Subcutaneous adipose tissue (tissue), 4 donors: ENCODE data around the gene SCLT1. TPM values are rescaled to one million over a fixed set of nuclear protein-coding genes. Genes with fewer than 3 reads are reported as not detected.

Experiments used
- total RNA-seq, 4 donors: library from RNA; depleted of rRNA; stranded (reverse); fragments of >200 nt; gene quantifications; one replicate each; pipeline ENCODE4 v1.1.0, GENCODE V29; 2016
- TF ChIP-seq, protein P1 (sequence below): fragments of 450-650 bp; IDR thresholded peaks from one replicate; pipeline ENCODE4 v1.5.1; 2016; ENCODE audit warnings: low read depth, mild to moderate bottlenecking, control low read depth, antibody characterized with exemption, moderate library complexity

The SCLT1 gene
- total RNA-seq, 4 donors from 2014 or later = 12.6 to 22.0 (median 14.1) TPM

DNA sequence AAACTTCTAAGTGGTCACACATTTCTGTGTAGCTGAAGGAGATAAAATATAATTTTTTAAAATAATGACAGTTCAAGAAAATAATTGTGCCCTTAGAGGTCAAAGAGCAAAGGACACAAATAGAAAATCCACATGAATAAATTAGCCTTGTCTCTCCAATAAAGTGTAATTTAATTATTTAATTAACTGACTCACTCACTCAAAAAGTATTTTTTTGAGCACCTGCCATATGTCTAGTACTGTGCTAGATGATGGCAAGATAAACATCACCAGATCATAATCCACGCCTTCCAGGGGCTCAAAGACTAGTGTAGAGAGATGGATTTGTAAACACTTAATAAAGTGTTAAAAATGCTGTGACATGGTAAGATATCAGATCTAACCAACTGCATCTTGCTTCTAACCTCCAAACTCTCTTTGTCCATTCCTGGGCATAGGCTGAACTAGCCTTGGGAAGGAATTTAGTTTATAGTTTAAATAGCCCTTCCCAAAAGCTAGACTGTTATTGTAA, 112.5 kb downstream of the SCLT1 start:
- TF ChIP-seq, protein P1, sequence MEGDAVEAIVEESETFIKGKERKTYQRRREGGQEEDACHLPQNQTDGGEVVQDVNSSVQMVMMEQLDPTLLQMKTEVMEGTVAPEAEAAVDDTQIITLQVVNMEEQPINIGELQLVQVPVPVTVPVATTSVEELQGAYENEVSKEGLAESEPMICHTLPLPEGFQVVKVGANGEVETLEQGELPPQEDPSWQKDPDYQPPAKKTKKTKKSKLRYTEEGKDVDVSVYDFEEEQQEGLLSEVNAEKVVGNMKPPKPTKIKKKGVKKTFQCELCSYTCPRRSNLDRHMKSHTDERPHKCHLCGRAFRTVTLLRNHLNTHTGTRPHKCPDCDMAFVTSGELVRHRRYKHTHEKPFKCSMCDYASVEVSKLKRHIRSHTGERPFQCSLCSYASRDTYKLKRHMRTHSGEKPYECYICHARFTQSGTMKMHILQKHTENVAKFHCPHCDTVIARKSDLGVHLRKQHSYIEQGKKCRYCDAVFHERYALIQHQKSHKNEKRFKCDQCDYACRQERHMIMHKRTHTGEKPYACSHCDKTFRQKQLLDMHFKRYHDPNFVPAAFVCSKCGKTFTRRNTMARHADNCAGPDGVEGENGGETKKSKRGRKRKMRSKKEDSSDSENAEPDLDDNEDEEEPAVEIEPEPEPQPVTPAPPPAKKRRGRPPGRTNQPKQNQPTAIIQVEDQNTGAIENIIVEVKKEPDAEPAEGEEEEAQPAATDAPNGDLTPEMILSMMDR = no peak

GRCh38 chr4:128979934-128980333, 113.4 kb downstream of the SCLT1 start:
- TF ChIP-seq, protein P1 = no peak

GRCh38 chr4:128978985-128979384, 114.4 kb downstream of the SCLT1 start:
- TF ChIP-seq, protein P1 = no peak

DNA sequence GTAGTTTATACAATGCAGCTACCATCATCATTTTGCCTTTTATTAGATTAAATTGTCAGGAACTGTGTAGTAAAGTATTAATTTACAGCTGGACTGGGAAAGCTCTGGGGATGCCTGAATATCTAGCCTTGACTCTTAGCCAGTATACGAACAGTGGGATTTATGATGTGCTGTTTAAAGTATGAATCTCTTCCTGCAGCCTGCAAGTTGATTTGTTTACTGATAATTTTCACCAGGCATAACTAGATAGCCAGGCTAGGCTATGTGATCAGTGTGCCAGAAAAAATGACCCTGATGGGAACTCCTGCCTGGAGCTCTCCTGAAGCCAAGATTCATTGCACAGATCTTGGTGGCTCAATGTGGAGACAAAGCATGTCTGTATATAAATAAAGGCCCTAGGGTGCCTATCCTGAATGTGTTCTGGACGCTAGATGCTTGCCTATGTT, 119.2 kb downstream of the SCLT1 start:
- TF ChIP-seq, protein P1 = no peak

DNA sequence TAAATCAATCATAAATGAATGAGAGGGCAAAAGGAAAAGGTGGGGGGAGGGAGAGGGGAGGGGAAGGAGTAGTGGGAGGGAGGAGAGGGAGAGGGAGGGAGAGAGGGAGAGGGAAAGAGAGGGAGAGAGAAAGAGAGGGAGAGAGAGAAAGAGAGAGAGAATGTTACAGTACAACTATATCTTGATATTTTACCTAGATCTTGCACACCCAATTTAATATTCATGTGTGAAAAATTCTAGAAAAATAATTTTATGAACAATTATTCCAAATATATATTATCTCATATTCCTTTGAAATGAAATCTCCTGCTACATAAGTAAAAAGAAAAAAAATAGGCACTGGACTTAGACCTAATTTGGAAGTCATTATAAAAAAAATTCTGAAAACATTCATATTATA, 120.0 kb downstream of the SCLT1 start:
- TF ChIP-seq, protein P1 = no peak

GRCh38 chr4:128961405-128961804, 131.9 kb downstream of the SCLT1 start:
- TF ChIP-seq, protein P1 = no peak

DNA sequence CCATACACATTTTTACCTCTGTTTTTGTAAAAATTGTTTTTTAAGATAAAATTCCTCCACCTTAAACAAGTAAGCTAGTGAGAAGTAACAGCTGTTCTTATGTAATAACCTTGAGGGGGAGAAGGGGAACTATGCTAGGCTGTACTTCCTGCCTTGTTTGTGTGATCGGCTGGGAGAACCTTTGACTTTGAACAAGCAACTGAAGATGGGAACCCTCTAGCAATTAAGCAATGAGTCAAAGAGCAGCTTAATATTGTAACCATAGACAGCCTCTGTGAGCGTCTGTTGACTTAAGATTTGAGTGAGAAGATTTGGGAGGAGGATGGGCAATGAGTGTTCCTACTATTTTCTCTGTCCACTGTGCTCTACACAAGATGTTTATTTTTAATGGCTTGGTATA, 135.1 kb downstream of the SCLT1 start:
- TF ChIP-seq, protein P1 = no peak

DNA sequence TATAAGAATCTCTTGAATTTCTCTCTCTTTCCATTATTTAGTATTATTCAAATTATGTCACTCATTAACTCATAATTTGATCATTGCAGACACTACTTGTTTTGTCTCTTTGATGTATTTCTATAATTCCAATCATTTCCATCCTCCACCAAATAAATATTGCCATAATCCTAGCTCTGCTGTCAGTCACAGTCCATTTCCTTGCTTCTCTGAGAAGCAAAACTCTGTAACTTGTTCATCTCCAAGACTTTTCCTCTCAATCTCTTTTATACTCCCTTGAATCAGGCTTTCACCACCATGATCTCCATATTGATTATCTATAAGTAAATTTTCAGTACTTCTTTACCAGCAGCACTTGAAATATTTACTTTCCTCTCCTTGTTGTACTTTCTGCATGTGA, 135.9 kb downstream of the SCLT1 start:
- TF ChIP-seq, protein P1 = no peak
